OCI-LY7 (cell line): Measurements from ENCODE around the gene ARHGEF38.

Experiments
- EZH2phosphoT487 ChIP-seq: fragments of 200-600 bp; sonication (generic); IDR thresholded peaks from 2 replicates; pipeline ENCODE4 v1.6.1; 2018; ENCODE audit warnings: low read depth, borderline replicate concordance, mild to moderate bottlenecking, mixed run types, antibody characterized with exemption, low read length, moderate library complexity, mixed read lengths
- TF ChIP-seq, protein P1 (sequence below): fragments of 200-600 bp; sonication (generic); conservative IDR thresholded peaks from 2 replicates; pipeline ENCODE4 v1.5.1; 2014; ENCODE audit warnings: mild to moderate bottlenecking, antibody characterized with exemption, low read length, moderate library complexity, mixed read lengths

DNA sequence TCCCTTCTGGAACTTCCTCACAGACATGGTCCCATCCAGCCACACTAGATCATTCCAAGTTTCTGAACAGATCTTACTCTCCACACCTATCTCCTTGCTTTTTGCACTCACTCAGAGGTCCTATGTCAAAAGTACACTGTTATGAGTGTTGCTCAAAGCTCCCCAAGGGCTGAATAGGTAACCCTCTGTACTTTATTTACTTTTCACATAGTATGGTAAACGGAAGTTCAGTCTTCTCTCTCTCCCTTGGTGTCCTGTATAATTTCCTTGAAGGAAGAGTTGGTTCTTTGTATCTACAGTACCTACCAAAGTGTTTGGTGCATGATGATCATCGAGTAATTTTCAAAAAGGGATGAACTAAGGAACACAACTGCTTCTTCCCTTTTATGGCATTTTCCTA, 74.4 kb downstream of the ARHGEF38 start:
- TF ChIP-seq EZH2phosphoT487, result no peak
- TF ChIP-seq, protein P1, sequence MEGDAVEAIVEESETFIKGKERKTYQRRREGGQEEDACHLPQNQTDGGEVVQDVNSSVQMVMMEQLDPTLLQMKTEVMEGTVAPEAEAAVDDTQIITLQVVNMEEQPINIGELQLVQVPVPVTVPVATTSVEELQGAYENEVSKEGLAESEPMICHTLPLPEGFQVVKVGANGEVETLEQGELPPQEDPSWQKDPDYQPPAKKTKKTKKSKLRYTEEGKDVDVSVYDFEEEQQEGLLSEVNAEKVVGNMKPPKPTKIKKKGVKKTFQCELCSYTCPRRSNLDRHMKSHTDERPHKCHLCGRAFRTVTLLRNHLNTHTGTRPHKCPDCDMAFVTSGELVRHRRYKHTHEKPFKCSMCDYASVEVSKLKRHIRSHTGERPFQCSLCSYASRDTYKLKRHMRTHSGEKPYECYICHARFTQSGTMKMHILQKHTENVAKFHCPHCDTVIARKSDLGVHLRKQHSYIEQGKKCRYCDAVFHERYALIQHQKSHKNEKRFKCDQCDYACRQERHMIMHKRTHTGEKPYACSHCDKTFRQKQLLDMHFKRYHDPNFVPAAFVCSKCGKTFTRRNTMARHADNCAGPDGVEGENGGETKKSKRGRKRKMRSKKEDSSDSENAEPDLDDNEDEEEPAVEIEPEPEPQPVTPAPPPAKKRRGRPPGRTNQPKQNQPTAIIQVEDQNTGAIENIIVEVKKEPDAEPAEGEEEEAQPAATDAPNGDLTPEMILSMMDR, result no peak
